Measurements from ENCODE around the gene SLX9. TPM values are rescaled to one million over a fixed set of nuclear protein-coding genes. Genes with fewer than 3 reads are reported as not detected.

Gene SLX9
- total RNA-seq, 2 experiments from 2014 or later: 18.6 to 61.6 TPM

- no peaks in the 10 kb centered on the region for H3K36me3 ChIP-seq (ENCODE audit: insufficient read depth, low read length)
- H4K20me1 ChIP-seq (ENCODE audit: insufficient read depth, low read length): no peaks in the 10 kb centered on the region
- no peak overlapping the region for H3K27ac ChIP-seq (ENCODE audit: low read depth, low read length, poor library complexity, severe bottlenecking)
- intact Hi-C loops (cut with micrococcal nuclease; ENCODE audit: unreplicated experiment): no loop called here
- ChIA-PET POLR2A (no interaction called here), CTCF (ENCODE audit: unreplicated experiment) (no interaction called here)
- no TSS peak for BruUV-seq (replicated peaks)
- H3K4me3 ChIP-seq (ENCODE audit: low read depth, low read length, poor library complexity, severe bottlenecking): no peak overlapping the region
- no peak overlapping the region for H2AFZ ChIP-seq (ENCODE audit: low read length)
- no peak for DNase-seq (ENCODE audit: low spot score)
- H3K4me2 ChIP-seq (ENCODE audit: low read length): no peak overlapping the region
- H3K4me1 ChIP-seq (ENCODE audit: insufficient read depth, low read length, poor library complexity, severe bottlenecking): no peaks in the 10 kb centered on the region
- H3K9me3 ChIP-seq (ENCODE audit: low read length): no peaks in the 10 kb centered on the region
- no peak for TF ChIP-seq CTCF (conservative IDR thresholded peaks at IDR 0.05; ENCODE audit: low read length)
- no peak for TF ChIP-seq EZH2phosphoT487 (IDR thresholded peaks at IDR 0.05; ENCODE audit: borderline replicate concordance, low read depth, low read length)
- no peaks in the 10 kb centered on the region for H3K9me2 ChIP-seq (ENCODE audit: insufficient read depth, low read length)
- no peaks in the 10 kb centered on the region for H3K79me2 ChIP-seq (ENCODE audit: insufficient read depth, low read depth, low read length)
Observed at GRCh38 chr21:45015469-45015860, 75.6 kb downstream of the SLX9 start.

GRCh38 chr21:45016031-45016405 lies 76.2 kb downstream of the SLX9 start:
- no peak for TF ChIP-seq CTCF (conservative IDR thresholded peaks at IDR 0.05; ENCODE audit: low read length)
- no peak for TF ChIP-seq EZH2phosphoT487 (IDR thresholded peaks at IDR 0.05; ENCODE audit: borderline replicate concordance, low read depth, low read length)
- POLR2A ChIA-PET: no interaction called here
- DNase-seq (ENCODE audit: low spot score): no peak
- Histone ChIP-seq H3K4me2 (ENCODE audit: low read length) (no peak overlapping the region), H3K79me2 (ENCODE audit: insufficient read depth, low read depth, low read length) (no peaks in the 10 kb centered on the region), H3K4me1 (ENCODE audit: insufficient read depth, low read length, poor library complexity, severe bottlenecking) (no peaks in the 10 kb centered on the region), H3K9me3 (ENCODE audit: low read length) (no peaks in the 10 kb centered on the region), H4K20me1 (ENCODE audit: insufficient read depth, low read length) (no peaks in the 10 kb centered on the region), H3K4me3 (ENCODE audit: low read depth, low read length, poor library complexity, severe bottlenecking) (no peak overlapping the region), H2AFZ (ENCODE audit: low read length) (no peak overlapping the region), H3K9me2 (ENCODE audit: insufficient read depth, low read length) (no peaks in the 10 kb centered on the region), H3K27ac (ENCODE audit: low read depth, low read length, poor library complexity, severe bottlenecking) (no peak overlapping the region), H3K36me3 (ENCODE audit: insufficient read depth, low read length) (no peaks in the 10 kb centered on the region)
- CTCF ChIA-PET (ENCODE audit: unreplicated experiment): interaction anchor here (0.6 kb wide), 1 partner anchor 66 kb away, joined by 3 read pairs; no protein-coding TSS in a partner anchor
- BruUV-seq (replicated peaks): no TSS peak
- intact Hi-C loops (cut with micrococcal nuclease; ENCODE audit: unreplicated experiment): no loop called here

- Histone ChIP-seq H2AFZ (ENCODE audit: low read length) (no peak overlapping the region), H4K20me1 (ENCODE audit: insufficient read depth, low read length) (no peaks in the 10 kb centered on the region), H3K9me3 (ENCODE audit: low read length) (no peaks in the 10 kb centered on the region), H3K36me3 (ENCODE audit: insufficient read depth, low read length) (no peaks in the 10 kb centered on the region), H3K9me2 (ENCODE audit: insufficient read depth, low read length) (no peaks in the 10 kb centered on the region), H3K4me2 (ENCODE audit: low read length) (no peak overlapping the region), H3K4me3 (ENCODE audit: low read depth, low read length, poor library complexity, severe bottlenecking) (no peak overlapping the region), H3K4me1 (ENCODE audit: insufficient read depth, low read length, poor library complexity, severe bottlenecking) (no peaks in the 10 kb centered on the region), H3K27ac (ENCODE audit: low read depth, low read length, poor library complexity, severe bottlenecking) (no peak overlapping the region), H3K79me2 (ENCODE audit: insufficient read depth, low read depth, low read length) (no peaks in the 10 kb centered on the region)
- no peak for DNase-seq (ENCODE audit: low spot score)
- intact Hi-C loops (cut with micrococcal nuclease; ENCODE audit: unreplicated experiment): no loop called here
- no peak for TF ChIP-seq EZH2phosphoT487 (IDR thresholded peaks at IDR 0.05; ENCODE audit: borderline replicate concordance, low read depth, low read length)
- no peak for TF ChIP-seq CTCF (conservative IDR thresholded peaks at IDR 0.05; ENCODE audit: low read length)
- ChIA-PET POLR2A (no interaction called here), CTCF (ENCODE audit: unreplicated experiment) (interaction anchor here (0.6 kb wide), 1 partner anchor 66 kb away, joined by 3 read pairs; no protein-coding TSS in a partner anchor)
- no TSS peak for BruUV-seq (replicated peaks)
Observed at GRCh38 chr21:45016406-45017038, 76.7 kb downstream of the SLX9 start.
